HCT116 (cell line): ENCODE results near the gene HPDL.

ENCODE experiments used
- EZH2 ChIP-seq: fragments of 200-600 bp; sonication (generic); IDR thresholded peaks from 2 replicates; pipeline ENCODE4 v1.6.1; 2017; ENCODE audit warnings: antibody characterized with exemption, mixed run types
- EZH2phosphoT487 ChIP-seq: fragments of 200-600 bp; IDR thresholded peaks from 2 replicates; pipeline ENCODE4 v1.6.1; 2018; ENCODE audit warnings: antibody characterized with exemption, borderline replicate concordance
- POLR2A ChIP-seq: IDR thresholded peaks from 2 replicates; pipeline ENCODE4 v1.7.0; 2011; ENCODE audit warnings: borderline replicate concordance; ENCODE audit not compliant: insufficient read depth, insufficient read length; ENCODE audit errors: extremely low read depth
- POLR2AphosphoS5 ChIP-seq: IDR thresholded peaks from 2 replicates; pipeline ENCODE4 v1.6.1; 2011; ENCODE audit warnings: mild to moderate bottlenecking, low read depth, low read length, moderate library complexity
- RAD21 ChIP-seq: IDR thresholded peaks from 2 replicates; pipeline ENCODE4 v1.6.1; 2012; ENCODE audit warnings: low read depth, mild to moderate bottlenecking
- REST ChIP-seq: IDR thresholded peaks from 2 replicates; pipeline ENCODE4 v1.6.1; 2012; ENCODE audit warnings: low read depth
- SP1 ChIP-seq: IDR thresholded peaks from 2 replicates; pipeline ENCODE4 v1.6.1; 2012; ENCODE audit warnings: low read depth
- TF ChIP-seq, protein P1 (sequence below), 3 experiments: fragments of 200-600 bp in 1 of 3; sonication (generic) in 1 of 3; IDR thresholded peaks in 2 of 3; conservative IDR thresholded peaks in 1 of 3; 2 replicates each; pipeline ENCODE4 v1.5.1; 2012 to 2017; ENCODE audit warnings: low read depth in 2 of 3, low read length in 2 of 3, antibody characterized with exemption in 1 of 3, borderline replicate concordance in 1 of 3, control low read depth in 1 of 3, mild to moderate bottlenecking in 1 of 3, mixed read lengths in 1 of 3, mixed run types in 1 of 3, moderate library complexity in 1 of 3; ENCODE audit not compliant: insufficient read depth in 1 of 3
- TF ChIP-seq, protein P2 (sequence below): IDR thresholded peaks from 2 replicates; pipeline ENCODE4 v1.6.1; 2012
- TF ChIP-seq, protein P3 (sequence below): IDR thresholded peaks from 2 replicates; pipeline ENCODE4 v1.6.1; 2012

GRCh38 chr1:45297666-45298356, 28.9 kb upstream of the HPDL start:
- TF ChIP-seq, protein P1, sequence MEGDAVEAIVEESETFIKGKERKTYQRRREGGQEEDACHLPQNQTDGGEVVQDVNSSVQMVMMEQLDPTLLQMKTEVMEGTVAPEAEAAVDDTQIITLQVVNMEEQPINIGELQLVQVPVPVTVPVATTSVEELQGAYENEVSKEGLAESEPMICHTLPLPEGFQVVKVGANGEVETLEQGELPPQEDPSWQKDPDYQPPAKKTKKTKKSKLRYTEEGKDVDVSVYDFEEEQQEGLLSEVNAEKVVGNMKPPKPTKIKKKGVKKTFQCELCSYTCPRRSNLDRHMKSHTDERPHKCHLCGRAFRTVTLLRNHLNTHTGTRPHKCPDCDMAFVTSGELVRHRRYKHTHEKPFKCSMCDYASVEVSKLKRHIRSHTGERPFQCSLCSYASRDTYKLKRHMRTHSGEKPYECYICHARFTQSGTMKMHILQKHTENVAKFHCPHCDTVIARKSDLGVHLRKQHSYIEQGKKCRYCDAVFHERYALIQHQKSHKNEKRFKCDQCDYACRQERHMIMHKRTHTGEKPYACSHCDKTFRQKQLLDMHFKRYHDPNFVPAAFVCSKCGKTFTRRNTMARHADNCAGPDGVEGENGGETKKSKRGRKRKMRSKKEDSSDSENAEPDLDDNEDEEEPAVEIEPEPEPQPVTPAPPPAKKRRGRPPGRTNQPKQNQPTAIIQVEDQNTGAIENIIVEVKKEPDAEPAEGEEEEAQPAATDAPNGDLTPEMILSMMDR (IDR thresholded peaks at IDR 0.05 in 2 of 3, conservative IDR thresholded peaks at IDR 0.05 in 1 of 3; ENCODE audit: borderline replicate concordance in 1 of 3, insufficient read depth in 1 of 3, low read depth in 2 of 3, low read length in 2 of 3) = no peak
- TF ChIP-seq EZH2 (no peak), EZH2phosphoT487 (no peak), POLR2A (no peak), SP1 (no peak), POLR2AphosphoS5 (no peak), REST (no peak), RAD21 (no peak)
- TF ChIP-seq, protein P2, sequence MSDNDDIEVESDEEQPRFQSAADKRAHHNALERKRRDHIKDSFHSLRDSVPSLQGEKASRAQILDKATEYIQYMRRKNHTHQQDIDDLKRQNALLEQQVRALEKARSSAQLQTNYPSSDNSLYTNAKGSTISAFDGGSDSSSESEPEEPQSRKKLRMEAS = no peak
- TF ChIP-seq, protein P3, sequence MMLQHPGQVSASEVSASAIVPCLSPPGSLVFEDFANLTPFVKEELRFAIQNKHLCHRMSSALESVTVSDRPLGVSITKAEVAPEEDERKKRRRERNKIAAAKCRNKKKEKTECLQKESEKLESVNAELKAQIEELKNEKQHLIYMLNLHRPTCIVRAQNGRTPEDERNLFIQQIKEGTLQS = no peak
